GM21367 (cell line): ENCODE data around the gene CHST3.
"Not testable (repeated sequence)": the region's sequence is repeated elsewhere in the genome, so short reads cannot be mapped to it uniquely, and the experiment has no call there.

ENCODE experiments used
- ATAC-seq: cut with Tn5 transposase; IDR thresholded peaks from one replicate; pipeline ENCODE4 v1.9.1; 2021; ENCODE audit not compliant: unreplicated experiment

Gene CHST3

DNA sequence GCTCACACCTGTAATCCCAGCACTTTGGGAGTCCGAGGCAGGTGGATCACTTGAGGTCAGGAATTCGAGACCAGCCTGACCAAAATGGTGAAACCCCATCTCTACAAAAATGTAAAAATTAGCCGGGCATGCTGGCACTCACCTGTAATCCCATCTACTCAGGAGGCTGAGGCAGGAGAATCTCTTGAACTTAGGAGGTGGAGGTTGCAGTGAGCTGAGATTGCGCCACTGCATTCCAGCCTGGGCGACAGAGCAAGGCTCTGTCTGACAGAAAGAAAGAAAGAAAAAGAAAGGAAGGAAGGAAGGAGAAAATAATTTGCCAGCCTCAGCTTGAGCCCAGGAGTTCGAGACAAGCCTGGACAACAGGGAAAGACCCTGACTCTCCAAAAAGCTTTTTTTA is 24.7 kb downstream of the CHST3 start:
- not testable (repeated sequence) for ATAC-seq

DNA sequence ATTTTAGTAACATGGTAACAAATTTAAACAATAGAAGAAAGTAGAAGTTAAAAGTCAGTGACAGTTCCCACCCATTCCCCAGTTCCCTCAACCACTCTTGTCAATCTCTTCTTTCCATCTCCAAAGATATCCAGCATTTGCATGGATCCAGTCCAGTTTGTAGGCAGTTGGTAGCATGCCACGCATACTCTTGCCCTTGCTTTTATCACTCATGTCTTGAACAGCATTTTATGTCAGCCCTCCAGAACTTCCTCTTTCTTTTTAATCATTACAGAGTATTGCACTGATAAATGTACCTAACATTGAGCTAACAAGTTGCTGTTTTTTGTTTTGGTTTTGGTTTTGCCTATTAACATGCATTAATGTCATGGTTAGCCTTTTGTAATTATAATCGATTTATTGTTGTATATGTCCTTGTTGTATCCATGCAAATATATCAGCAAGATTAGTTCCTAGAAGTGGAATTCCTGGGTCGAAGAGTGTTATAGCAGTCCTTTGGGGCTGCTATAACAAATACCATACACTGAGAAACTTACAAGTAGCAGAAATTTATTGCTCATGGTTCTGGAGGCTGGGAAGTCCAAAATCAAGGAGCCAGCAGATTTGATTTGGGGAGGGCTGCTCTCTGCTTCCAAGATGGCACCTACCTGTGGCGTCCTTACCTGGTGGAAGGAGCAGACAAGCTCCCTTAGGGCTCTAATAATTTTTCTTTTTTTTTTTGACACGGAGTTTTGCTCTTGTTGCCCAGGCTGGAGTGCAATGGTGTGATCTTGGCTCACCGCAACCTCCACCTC is 25.7 kb downstream of the CHST3 start:
- ATAC-seq = no peak

DNA sequence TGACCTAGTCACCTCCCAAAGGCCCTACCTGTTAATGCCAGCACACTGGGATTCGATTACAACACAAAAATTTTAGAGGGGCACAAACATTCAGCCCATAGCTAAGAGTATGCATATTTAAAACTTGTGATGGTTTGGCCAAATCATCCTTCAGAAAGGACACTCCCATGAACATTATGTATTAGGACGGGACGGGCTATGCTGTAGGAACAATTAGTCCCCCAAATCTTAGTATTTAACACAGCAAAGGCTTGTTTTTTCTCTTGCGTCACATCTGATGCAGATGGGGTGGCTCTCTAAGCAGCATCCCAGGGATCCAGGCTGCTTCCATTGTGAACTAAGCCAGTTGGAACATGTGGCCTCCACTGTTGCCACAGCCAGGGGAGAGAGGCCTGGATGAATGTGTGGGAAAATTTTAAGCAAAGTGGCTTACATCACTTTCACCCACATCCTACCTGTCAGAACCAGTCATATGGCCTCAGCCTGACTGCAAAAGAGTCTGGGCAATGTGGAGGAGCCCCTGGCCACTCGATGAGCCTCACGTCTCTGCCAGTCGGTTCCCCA is 26.6 kb downstream of the CHST3 start:
- ATAC-seq = no peak

DNA sequence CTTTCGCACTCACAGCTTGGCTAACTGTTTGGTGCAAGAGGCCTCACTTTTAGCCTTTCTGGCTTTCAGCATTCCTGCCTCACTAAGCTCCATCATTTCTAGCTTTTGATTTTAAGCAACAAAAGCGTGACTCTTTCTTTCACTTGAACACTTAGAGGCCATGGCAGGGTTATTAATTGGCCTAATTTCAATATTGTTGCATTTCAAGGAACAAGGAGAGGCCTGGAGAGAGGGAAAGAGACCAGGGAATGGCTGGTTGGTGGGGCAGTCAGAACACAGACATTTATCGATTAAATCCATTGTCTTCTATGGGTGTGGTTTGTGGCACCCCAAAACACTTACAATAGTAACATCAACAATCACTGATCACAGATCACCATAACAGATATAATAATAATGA is 31.3 kb downstream of the CHST3 start:
- ATAC-seq = no peak

GRCh38 chr10:71995887-71996575 is 31.8 kb downstream of the CHST3 start:
- ATAC-seq = no peak

GRCh38 chr10:71996592-71997371 is 32.6 kb downstream of the CHST3 start:
- no peak for ATAC-seq

- ATAC-seq = no peak
Measured at GRCh38 chr10:71998119-71998839, 34.1 kb downstream of the CHST3 start.

GRCh38 chr10:71998840-71999194 is 34.6 kb downstream of the CHST3 start:
- ATAC-seq = no peak

DNA sequence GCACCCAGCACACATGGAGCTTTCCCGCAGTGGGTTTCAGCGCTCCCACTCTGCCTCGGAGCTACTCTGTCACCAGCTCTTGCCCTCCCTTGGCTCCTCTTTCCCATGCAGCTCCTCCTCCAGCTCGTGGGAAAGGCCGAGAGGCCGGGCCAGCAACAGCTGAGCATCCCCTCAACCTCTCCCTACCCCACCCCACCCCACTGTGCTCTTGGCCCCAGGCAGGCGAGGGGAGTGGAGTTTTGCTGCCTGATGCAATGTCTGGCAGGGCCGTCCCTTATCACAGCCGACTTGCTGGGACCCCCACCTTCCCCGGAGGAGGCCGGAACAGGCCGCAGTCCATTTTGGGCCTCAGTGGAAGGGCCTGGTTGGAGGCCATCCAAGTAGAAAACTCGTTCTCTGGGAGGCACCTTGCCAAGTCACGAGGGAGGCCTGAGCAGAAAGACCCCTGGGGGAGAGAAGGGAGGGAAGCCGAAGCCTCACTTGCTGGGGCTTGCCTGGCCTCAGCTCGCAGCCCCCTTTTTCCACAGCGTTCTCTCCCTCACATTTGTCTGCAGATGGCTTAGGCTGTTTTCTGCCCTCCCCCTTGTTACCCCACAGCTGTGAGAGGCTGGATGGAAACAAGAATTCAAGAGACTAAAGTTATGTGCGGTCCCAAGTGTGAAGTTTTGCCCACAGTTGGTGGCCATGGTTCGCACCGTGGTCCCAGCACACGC is 35.3 kb downstream of the CHST3 start:
- no peak for ATAC-seq

DNA sequence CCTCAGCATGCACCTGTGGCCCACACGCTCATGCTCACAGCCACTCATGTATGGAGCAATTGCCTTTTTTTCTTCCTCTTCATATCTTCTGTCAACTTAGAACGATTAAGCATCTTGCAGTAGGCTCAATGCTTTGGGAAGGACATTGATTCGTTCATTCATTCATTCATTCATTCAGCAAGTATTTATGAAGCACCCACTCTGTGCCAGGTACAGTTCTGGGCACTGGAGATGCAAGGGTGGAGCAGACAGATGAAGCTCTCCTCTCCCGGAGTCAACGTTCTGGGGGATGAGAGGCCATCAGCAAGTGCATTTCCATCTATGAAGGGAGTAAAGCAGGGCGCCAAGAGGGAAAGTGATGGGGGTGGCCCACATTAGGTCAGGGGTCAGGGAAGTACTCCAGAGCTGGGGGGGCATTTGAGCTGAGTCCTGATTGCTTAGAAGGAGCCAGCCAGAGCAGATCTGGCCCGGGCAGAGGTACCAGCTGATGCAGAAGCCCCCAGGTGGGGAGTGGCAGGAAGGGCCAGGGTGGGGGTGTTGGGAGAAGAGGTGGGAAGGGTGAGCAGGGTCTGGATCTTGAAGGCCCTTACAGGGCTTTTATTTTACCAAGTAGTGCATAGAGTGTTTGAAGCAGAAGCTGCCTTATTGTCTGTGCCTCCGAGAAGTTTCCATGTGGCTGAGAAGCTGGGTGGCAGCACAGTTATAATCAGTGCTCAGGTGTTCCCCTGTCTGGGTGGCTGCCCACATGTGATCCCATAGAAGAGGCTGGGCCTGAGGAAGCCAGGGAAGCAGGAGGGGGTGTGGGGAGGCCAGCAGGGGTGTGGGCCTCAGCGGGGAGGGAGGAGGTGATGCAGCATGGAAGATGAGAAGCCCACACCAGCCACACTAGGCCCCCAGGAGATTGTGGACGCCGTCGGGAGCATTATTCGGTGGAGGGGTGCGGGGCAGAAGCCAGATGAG is 36.2 kb downstream of the CHST3 start:
- ATAC-seq = no peak

DNA sequence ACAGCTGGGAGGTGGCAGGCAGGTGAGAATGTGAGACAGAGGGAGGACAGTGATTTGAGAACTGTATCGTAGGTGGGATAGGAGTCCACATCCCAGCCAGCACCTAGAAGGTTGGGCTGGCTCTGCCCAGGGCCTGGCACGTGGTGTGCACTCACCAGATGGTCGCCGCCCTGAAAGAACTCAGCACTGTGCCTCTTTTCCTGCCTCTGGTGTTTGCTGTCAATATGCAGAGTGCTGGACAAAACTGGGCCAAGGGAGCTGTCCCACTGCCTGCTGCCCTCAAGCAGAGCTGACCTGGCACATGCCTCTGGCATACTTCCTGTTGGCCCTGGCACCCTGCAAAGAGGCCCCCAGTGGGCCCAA is 36.8 kb downstream of the CHST3 start:
- ATAC-seq = no peak

DNA sequence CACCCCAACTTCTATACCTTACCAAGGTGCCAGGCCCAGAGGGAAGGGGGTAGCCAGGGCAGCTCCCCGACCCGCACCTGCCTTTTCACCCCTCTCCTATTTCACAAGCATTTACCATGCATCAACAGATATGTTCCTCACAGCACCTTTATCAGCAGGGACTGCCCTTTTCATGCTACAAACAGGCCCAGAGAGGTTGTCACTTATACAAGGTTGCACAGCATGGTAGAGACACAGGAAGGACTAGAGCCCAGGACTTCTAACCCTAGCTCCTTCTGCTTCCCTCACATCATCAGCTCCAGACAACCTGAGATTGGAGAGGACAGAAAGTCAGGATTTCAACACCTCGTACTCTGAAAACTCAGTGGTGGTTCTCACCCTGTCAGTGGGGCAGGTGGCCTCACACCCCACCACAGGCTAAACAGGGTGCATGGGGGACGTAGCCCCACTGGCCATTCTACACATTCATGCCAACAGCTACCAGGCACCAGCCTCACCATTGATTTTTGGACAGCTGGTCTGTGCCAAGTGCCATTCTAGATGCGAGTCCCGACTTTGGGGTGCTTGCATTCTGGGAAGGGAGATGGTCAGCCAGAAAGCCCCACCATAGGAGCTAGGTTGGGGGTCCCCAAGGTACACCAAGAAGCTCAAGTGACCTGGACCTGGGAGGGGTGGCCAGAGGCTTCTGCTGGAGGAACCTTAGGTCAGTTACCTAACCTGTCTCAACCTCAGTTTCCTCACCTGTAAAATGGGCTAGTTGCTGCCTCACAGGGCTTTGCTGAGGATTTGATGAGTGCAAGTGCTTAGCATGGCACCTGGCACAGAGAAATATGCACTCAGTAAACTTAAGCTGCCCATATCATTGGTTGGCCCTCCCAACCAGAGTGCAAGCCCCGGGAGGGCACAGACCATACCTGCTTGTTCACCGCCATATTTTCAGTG is 38.4 kb downstream of the CHST3 start:
- no peak for ATAC-seq

DNA sequence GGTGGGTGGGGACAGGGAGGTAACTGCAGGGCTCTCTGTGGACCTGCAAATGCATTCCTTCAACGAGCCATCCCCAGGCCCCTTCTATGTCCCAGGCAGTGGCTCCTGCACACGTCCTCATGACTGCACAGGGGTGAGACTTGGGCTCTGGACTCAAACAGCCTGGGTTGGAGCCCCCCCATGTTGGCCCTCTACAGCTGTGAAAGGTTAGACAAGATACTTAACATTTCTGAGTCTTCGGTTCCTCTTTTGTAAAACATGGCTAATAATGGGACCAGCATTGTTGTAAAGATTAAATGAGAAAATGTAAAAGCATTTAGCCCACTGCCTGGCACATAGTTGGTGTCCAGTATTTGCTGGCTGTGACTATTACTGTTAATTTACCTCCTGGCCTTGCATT is 41.8 kb downstream of the CHST3 start:
- no peak for ATAC-seq

GRCh38 chr10:72007246-72007892 is 43.2 kb downstream of the CHST3 start:
- ATAC-seq = no peak

GRCh38 chr10:72008096-72008981 is 44.1 kb downstream of the CHST3 start:
- no peak for ATAC-seq

DNA sequence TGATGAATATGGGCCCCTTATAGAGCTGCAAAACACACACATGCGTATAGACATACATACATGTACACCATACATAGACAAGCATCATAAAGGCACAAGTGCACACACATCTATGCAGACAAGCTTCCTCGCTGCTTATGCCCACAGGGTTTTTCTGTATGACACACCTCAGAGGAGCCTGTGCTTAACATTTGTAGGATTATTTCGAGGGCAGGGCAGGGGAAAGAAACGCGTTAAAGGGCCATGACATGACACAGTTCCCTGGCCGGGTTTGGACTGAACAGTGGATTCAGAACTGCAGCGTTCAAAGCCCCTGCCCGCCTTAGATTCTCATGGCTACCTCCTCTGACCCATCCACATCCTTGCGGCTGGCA is 44.8 kb downstream of the CHST3 start:
- no peak for ATAC-seq
